Measurements from ENCODE around the gene C1QTNF12.

C1QTNF12 gene

DNA sequence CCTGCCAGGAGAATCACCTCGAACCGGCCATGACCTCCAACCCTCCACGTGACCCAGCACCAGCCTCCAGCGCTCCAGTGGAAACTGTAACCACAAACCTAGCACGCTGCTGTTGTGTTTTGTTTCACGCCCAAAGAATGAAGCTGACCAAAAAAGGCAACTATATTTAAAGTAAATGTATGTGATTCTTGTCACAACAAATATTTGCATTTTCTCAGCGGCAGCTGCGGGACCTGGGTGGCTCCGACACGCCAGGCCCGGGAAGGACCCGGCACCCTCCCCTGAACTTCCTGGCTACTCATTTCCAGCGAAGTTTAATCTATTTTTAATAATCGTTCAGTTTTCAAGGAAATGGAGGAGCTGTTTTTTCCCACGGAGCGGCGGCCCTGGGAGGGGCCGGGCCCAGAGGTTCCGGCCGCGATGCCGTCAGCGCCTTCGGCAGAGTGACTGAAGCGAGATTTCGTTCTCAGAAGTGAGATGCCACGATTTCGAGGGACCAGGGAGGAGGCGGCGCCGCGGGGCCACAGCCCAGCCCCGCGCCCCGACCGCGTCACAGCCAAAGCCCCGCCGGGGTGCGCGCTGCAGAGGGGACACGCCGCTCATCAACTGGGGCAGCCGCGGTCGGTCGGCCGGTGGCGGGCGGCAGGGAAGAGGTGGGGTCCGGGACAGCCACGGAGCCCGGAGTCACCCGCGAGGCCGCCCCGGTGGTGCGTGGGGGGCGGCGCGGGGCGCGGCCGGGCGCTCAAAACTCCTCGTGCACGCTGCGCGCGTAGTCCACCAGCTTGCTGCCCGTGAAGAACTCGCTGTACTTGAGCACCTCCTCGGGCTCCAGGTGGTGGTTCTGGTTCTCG is 29.5 kb downstream of the C1QTNF12 start:
- H3K4me1 ChIP-seq (ENCODE audit: control insufficient read depth, insufficient read depth, low read depth, low read length) = peaks cover 63% of the 10 kb centered on the region
- 98% methylated on average over 62 of the region's 74 CpGs for WGBS
- H3K14ac ChIP-seq (ENCODE audit: low read length in 2 of 2) = no peak overlapping the region
- no peak overlapping the region for H2AFZ ChIP-seq (ENCODE audit: low read depth, low read length)
- no peak overlapping the region for H4K91ac ChIP-seq (ENCODE audit: low read length)
- no peak for DNase-seq
- H2BK15ac ChIP-seq (ENCODE audit: low read depth, poor library complexity, severe bottlenecking) = no peak overlapping the region
- H3K27ac ChIP-seq (ENCODE audit: low read length, poor library complexity, severe bottlenecking) = peak overlapping the region; percentile 67
- no peak overlapping the region for H3K23ac ChIP-seq (ENCODE audit: low read length in 2 of 2)
- H2BK5ac ChIP-seq (ENCODE audit: low read depth, low read length, poor library complexity, severe bottlenecking) = no peak overlapping the region
- no peak overlapping the region for H3K4me2 ChIP-seq (ENCODE audit: low read length, poor library complexity, severe bottlenecking)
- no peak overlapping the region for H4K8ac ChIP-seq (ENCODE audit: low read length)
- no peak overlapping the region for H3K9ac ChIP-seq (ENCODE audit: low read length)
- H3K4ac ChIP-seq (ENCODE audit: low read depth in 1 of 2, low read length in 2 of 2) = no peak overlapping the region
- no peak overlapping the region for H3K18ac ChIP-seq (ENCODE audit: low read depth in 1 of 2, low read length in 2 of 2)
- no peaks in the 10 kb centered on the region for H3K27me3 ChIP-seq (ENCODE audit: control insufficient read depth in 1 of 2, insufficient read depth in 1 of 2, low read length in 2 of 2)
- peak overlapping the region in 1 of 2 experiments; percentile 7 for H3K4me3 ChIP-seq (ENCODE audit: insufficient read depth in 1 of 2, low read depth in 1 of 2, low read length in 2 of 2)
- H2BK12ac ChIP-seq (ENCODE audit: low read length in 2 of 2) = no peak overlapping the region
- no peak overlapping the region for H2BK120ac ChIP-seq (ENCODE audit: low read depth, low read length)
- peaks cover 36% of the 10 kb centered on the region for H3K79me1 ChIP-seq (replicated peaks; ENCODE audit: low read length, poor library complexity, severe bottlenecking)
- peaks cover 50 to 76% of the 10 kb centered on the region in 2 experiments for H3K36me3 ChIP-seq (ENCODE audit: control insufficient read depth in 1 of 2, insufficient read depth in 2 of 2, low read depth in 1 of 2, low read length in 2 of 2)
- H2AK5ac ChIP-seq (ENCODE audit: low read length, severe bottlenecking) = peak overlapping the region; percentile 82
- no peaks in the 10 kb centered on the region for H3K9me3 ChIP-seq (ENCODE audit: control insufficient read depth, low read length)

DNA sequence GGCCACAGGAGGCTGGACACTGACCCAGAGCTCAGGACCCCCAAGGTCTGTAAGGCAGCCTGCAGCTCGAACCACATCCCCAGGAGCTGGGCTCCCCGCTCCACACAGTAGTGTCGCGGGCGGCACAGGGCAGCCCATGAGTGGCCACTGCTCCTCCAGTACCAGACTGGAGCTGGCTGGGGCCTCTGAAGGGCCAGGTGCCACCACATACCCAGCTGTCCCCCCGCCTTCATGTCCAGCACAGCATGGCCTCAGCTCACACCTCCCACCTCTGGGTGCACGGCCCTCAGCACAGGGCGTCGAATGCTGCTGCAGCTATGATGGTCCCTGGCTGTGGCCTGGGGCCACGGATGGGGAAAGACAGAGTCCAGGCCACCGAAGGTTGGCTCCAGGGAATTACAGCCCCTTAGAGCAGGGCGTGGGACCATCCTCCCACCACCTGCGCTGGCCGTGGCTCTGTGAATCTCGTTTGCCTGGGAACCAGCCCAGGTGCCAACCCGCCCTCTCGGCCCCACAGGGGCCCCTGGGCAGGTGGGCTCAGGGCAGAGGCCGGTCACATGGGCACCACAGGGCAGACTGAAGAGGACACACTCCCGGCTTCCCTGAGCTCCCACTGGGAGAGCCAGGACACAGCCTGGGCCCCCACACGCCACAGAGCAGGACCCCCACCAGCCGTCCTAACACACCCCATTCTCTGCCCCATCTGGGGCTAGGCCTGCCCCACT is 30.5 kb downstream of the C1QTNF12 start:
- Histone ChIP-seq H3K79me1 (replicated peaks; ENCODE audit: low read length, poor library complexity, severe bottlenecking) (peaks cover 34% of the 10 kb centered on the region), H4K8ac (ENCODE audit: low read length) (no peak overlapping the region), H2BK5ac (ENCODE audit: low read depth, low read length, poor library complexity, severe bottlenecking) (no peak overlapping the region), H2BK120ac (ENCODE audit: low read depth, low read length) (no peak overlapping the region), H2AK5ac (ENCODE audit: low read length, severe bottlenecking) (no peak overlapping the region), H3K36me3 (ENCODE audit: control insufficient read depth in 1 of 2, insufficient read depth in 2 of 2, low read depth in 1 of 2, low read length in 2 of 2) (peaks cover 40 to 66% of the 10 kb centered on the region in 2 experiments), H3K23ac (ENCODE audit: low read length in 2 of 2) (no peak overlapping the region), H4K91ac (ENCODE audit: low read length) (no peak overlapping the region), H3K9ac (ENCODE audit: low read length) (no peak overlapping the region), H3K4me2 (ENCODE audit: low read length, poor library complexity, severe bottlenecking) (no peak overlapping the region), H3K27me3 (ENCODE audit: control insufficient read depth in 1 of 2, insufficient read depth in 1 of 2, low read length in 2 of 2) (no peaks in the 10 kb centered on the region), H3K4me1 (ENCODE audit: control insufficient read depth, insufficient read depth, low read depth, low read length) (peaks cover 64% of the 10 kb centered on the region), H3K4me3 (ENCODE audit: insufficient read depth in 1 of 2, low read depth in 1 of 2, low read length in 2 of 2) (no peak overlapping the region), H2AFZ (ENCODE audit: low read depth, low read length) (no peak overlapping the region), H3K9me3 (ENCODE audit: control insufficient read depth, low read length) (no peaks in the 10 kb centered on the region), H3K4ac (ENCODE audit: low read depth in 1 of 2, low read length in 2 of 2) (no peak overlapping the region), H3K14ac (ENCODE audit: low read length in 2 of 2) (no peak overlapping the region), H2BK12ac (ENCODE audit: low read length in 2 of 2) (no peak overlapping the region), H3K18ac (ENCODE audit: low read depth in 1 of 2, low read length in 2 of 2) (no peak overlapping the region), H3K27ac (ENCODE audit: low read length, poor library complexity, severe bottlenecking) (no peak overlapping the region), H2BK15ac (ENCODE audit: low read depth, poor library complexity, severe bottlenecking) (no peak overlapping the region)
- no peak for DNase-seq
- WGBS = 96% methylated on average over 21 of the region's 21 CpGs

DNA sequence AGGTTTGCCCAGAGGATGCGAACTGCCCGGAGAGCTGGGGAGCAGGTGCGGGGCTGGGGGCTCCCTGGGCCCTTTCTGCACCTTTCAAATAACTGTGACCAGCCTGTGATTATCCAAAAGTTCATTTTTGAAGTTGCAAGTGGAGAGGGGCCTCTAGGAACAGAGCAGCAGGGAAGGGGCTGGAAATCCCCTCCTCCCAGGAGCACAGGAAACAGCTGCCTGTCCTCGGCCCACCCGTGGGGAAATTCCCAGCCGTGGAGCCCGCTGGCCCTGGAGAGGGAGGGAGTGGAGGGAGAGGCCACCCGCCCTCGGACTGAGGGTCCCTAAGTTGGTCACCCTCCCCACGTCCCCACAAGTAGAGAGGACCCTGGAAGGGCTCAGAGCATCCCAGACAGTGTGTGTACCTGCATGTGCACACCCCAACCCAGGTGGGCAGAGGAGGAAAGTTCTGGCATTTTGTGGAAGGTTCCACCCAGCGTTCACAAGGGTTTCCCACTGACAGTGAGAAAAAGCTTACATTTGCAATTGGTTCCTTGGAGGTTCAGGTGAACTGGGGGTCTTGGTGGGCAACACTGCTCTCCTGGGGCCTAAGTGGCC is 31.3 kb downstream of the C1QTNF12 start:
- H4K91ac ChIP-seq (ENCODE audit: low read length) = no peak overlapping the region
- H3K9me3 ChIP-seq (ENCODE audit: control insufficient read depth, low read length) = no peaks in the 10 kb centered on the region
- DNase-seq = peak; percentile 40
- no peak overlapping the region for H2BK15ac ChIP-seq (ENCODE audit: low read depth, poor library complexity, severe bottlenecking)
- 59% methylated on average over 11 of the region's 11 CpGs for WGBS
- no peak overlapping the region for H3K18ac ChIP-seq (ENCODE audit: low read depth in 1 of 2, low read length in 2 of 2)
- H3K4me1 ChIP-seq (ENCODE audit: control insufficient read depth, insufficient read depth, low read depth, low read length) = peaks cover 63% of the 10 kb centered on the region
- no peak overlapping the region for H3K4me2 ChIP-seq (ENCODE audit: low read length, poor library complexity, severe bottlenecking)
- H2BK5ac ChIP-seq (ENCODE audit: low read depth, low read length, poor library complexity, severe bottlenecking) = no peak overlapping the region
- H3K27ac ChIP-seq (ENCODE audit: low read length, poor library complexity, severe bottlenecking) = no peak overlapping the region
- H3K14ac ChIP-seq (ENCODE audit: low read length in 2 of 2) = no peak overlapping the region
- H2BK120ac ChIP-seq (ENCODE audit: low read depth, low read length) = no peak overlapping the region
- H3K4ac ChIP-seq (ENCODE audit: low read depth in 1 of 2, low read length in 2 of 2) = no peak overlapping the region
- H2AFZ ChIP-seq (ENCODE audit: low read depth, low read length) = no peak overlapping the region
- no peak overlapping the region for H2BK12ac ChIP-seq (ENCODE audit: low read length in 2 of 2)
- peaks cover 0 to 2% of the 10 kb centered on the region in 2 experiments for H3K27me3 ChIP-seq (ENCODE audit: control insufficient read depth in 1 of 2, insufficient read depth in 1 of 2, low read length in 2 of 2)
- H3K23ac ChIP-seq (ENCODE audit: low read length in 2 of 2) = no peak overlapping the region
- peaks cover 32 to 58% of the 10 kb centered on the region in 2 experiments for H3K36me3 ChIP-seq (ENCODE audit: control insufficient read depth in 1 of 2, insufficient read depth in 2 of 2, low read depth in 1 of 2, low read length in 2 of 2)
- peak overlapping the region; percentile 13 for H2AK5ac ChIP-seq (ENCODE audit: low read length, severe bottlenecking)
- peaks cover 27% of the 10 kb centered on the region for H3K79me1 ChIP-seq (replicated peaks; ENCODE audit: low read length, poor library complexity, severe bottlenecking)
- H3K4me3 ChIP-seq (ENCODE audit: insufficient read depth in 1 of 2, low read depth in 1 of 2, low read length in 2 of 2) = no peak overlapping the region
- no peak overlapping the region for H4K8ac ChIP-seq (ENCODE audit: low read length)
- H3K9ac ChIP-seq (ENCODE audit: low read length) = no peak overlapping the region

All from mesenchymal stem cell (in vitro differentiated cells and primary cell).